Mesodermal cell (in vitro differentiated cells): ENCODE measurements around the gene MRPL11.
A peak's percentile ranks its signal among the peaks of the same experiment; 100 is the strongest.

Source experiments
- H3K27ac ChIP-seq: 2 replicates; pipeline ENCODE4 v1.7.0; 2013; ENCODE audit warnings: mild to moderate bottlenecking, low read depth, low read length, moderate library complexity; ENCODE audit not compliant: severe bottlenecking
- H3K36me3 ChIP-seq: 2 replicates; pipeline ENCODE4 v1.7.1; 2013; ENCODE audit warnings: mild to moderate bottlenecking, low read length, moderate library complexity; ENCODE audit not compliant: control insufficient read depth, insufficient read depth
- H3K4me1 ChIP-seq: one replicate; pipeline ENCODE4 v1.7.1; 2013; ENCODE audit warnings: mild to moderate bottlenecking, low read length; ENCODE audit not compliant: insufficient read depth, control insufficient read depth, poor library complexity, severe bottlenecking
- H3K4me3 ChIP-seq: 2 replicates; pipeline ENCODE4 v1.7.0; 2013; ENCODE audit warnings: low read length, control low read depth, mild to moderate bottlenecking; ENCODE audit not compliant: insufficient read depth, poor library complexity, severe bottlenecking; ENCODE audit errors: extremely low read depth
- H3K9me3 ChIP-seq: 2 replicates; pipeline ENCODE4 v1.7.1; 2013; ENCODE audit warnings: mild to moderate bottlenecking, low read length, moderate library complexity; ENCODE audit not compliant: control insufficient read depth
- WGBS, 2 experiments: methylation state at CpG; one replicate each; pipeline ENCODE4 v1.1.5; 2013; ENCODE audit warnings: missing lambda C conversion rate in 2 of 2; ENCODE audit not compliant: insufficient coverage in 2 of 2; 5-methylcytosine and 5-hydroxymethylcytosine counted together

Gene MRPL11

DNA sequence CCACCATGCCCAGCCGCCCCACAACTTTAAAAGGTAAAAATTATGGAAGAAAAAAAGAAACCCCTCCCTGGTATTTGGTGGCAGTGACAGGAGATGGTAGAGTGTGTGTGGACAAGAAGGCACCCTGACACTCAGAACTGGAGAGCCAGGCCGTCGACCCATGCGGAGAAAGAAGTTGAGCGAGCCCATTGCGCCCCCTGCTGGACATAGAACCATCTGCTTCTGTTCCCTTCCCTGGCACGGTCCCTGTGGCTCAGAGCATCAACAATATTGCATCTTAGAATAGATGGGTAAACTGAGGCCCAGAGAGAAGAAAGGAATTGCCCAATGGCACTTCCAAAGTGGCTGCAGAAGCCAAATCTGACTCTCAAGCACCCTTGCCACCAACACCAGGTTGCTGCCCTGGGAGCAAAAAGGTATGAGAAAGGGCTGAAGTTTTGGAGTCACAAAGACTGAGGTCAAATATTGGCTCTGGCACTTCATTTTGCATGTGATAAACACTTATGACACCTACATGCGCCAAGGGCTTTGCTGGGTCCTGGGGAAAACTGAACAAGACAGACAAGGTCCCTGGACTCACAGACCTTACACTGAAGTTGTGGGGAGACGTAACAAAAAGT, 8.6 kb downstream of the MRPL11 start:
- H3K4me3 ChIP-seq, result no peak overlapping the region
- H3K9me3 ChIP-seq, result no peaks in the 10 kb centered on the region
- no peak overlapping the region for H3K27ac ChIP-seq
- WGBS, 2 experiments, result 28 to 39% methylated on average over 4 to 7 of the region's 9 CpGs
- H3K36me3 ChIP-seq, result peaks cover 18% of the 10 kb centered on the region
- no peaks in the 10 kb centered on the region for H3K4me1 ChIP-seq

DNA sequence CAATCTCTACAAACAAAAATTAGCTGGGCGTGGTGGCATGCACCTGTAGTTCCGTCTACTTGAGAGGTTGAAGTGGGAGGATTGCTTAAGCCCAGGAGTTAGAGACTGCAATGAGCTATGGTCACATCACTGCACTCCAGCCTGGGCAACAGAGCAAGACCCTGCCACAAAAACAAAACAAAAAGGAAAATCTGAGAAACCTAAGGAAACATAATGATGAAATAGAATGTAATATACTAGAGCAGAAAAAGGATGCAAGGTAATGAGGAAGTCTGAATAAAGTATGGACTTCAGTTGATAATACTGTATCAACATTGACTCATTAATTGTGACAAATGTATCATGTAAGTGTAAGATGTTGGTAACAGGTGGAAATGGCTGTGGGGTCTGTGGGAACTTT, 9.7 kb downstream of the MRPL11 start:
- 94% methylated on average over 2 of the region's 2 CpGs; no CpG with 5 or more reads in 1 of the 2 experiments for WGBS, 2 experiments
- no peaks in the 10 kb centered on the region for H3K9me3 ChIP-seq
- peaks cover 16% of the 10 kb centered on the region for H3K36me3 ChIP-seq
- H3K27ac ChIP-seq, result no peak overlapping the region
- no peak overlapping the region for H3K4me3 ChIP-seq
- no peaks in the 10 kb centered on the region for H3K4me1 ChIP-seq

DNA sequence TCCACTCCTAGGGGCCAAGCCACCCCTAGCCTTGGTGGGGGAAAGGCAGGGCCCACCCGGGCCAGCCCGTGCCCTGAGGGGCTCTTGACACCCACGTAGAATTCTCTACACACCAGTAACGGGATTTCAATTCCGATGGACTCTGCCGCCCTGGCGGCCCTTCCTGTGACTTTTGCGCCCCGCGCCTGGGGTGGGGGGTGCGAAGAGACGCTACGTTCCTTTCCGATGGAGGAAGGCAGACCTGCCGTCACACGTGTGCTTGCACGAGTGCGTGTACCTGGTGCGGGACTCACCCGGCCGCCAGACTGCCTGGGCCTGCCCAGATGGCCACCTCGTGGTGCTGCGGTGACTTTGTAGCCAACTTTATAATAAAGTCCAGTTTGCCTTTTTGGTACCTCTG, 12.3 kb downstream of the MRPL11 start:
- WGBS, 2 experiments, result 94 to 95% methylated on average over 21 to 23 of the region's 23 CpGs

DNA sequence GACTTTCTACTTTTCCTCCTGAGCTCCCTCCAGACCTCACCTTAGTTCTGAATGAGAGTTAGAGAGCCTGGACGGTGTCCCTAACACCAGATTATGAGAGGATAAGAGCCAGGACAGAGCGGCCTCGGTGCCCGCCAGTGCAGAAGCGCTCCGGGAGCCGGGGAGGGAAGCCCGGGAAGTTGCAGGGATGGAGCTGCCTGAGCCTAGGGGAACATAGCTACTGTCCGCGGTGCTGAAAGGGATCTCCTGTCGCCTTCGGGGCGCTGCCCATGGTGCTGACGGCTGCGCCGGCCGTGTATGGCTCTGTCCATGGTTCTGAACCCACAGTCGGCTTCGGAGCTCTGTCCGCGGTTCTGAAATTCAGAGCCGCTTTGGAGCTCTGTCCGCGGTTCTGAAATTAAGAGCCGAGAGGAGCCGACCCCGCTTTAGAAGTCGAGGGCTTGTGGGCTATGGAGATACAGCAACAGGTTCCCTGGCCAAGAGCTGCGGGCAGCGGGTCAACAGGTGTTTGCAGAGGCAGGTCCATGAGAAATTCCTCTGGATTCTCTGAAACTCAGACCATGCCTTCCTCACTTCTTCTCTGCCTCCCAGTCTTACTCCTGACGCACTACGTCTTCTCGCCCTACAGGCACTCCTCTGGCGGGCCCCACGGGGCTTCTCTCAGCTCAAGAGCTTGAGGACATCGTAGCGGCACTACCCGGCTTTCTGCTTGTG, 17.0 kb downstream of the MRPL11 start:
- H3K27ac ChIP-seq, result no peak overlapping the region
- H3K4me1 ChIP-seq, result peaks cover 26% of the 10 kb centered on the region
- H3K36me3 ChIP-seq, result peaks cover 9% of the 10 kb centered on the region
- H3K9me3 ChIP-seq, result no peaks in the 10 kb centered on the region
- WGBS, 2 experiments, result 20 to 28% methylated on average over 27 to 35 of the region's 38 CpGs
- H3K4me3 ChIP-seq, result no peak overlapping the region

More for the DNA sequence above, 12.3 kb downstream of the MRPL11 start:
- Histone ChIP-seq H3K4me3 (no peak overlapping the region), H3K4me1 (no peaks in the 10 kb centered on the region), H3K36me3 (peaks cover 14% of the 10 kb centered on the region), H3K27ac (no peak overlapping the region), H3K9me3 (no peaks in the 10 kb centered on the region)

DNA sequence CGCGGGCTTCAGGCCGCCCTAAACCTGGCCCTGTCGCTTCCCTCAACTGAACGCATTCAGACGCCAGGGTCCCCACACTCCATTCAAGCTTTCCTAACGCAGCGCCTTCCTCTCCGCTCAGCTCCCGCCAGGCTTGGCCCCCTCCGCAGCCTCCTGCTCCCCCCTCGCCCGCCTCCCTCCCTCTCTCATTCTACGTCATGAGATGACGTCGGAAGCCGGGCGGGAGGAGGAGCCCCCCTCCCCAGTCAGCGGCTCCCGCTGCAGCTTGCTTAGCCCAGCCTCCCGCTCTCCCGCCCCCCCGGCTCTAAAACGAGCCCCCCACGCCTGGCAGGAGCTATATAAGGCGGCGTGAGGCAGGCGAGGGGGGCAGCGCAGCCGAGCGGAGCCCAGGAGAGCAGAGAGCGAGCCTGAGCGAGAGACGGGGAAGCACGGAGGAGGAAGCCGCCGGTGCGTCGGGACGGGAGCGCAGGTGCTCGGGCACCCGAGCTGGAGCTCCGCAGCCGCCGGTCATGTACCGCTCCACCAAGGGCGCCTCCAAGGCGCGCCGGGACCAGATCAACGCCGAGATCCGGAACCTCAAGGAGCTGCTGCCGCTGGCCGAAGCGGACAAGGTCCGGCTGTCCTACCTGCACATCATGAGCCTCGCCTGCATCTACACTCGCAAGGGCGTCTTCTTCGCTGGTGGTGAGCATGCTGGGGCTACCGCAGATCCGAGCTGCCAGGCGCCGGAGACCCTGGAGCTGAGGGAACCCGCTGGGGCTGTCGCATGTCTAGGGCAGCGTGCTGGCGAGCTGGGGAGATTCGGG, 17.8 kb downstream of the MRPL11 start, which contains the start of gene NPAS4:
NPAS4 (plus strand) TSS at position 365 of the 806 bp plus-strand sequence; CDS start at position 510, 145 bp downstream.
- peaks cover 26% of the 10 kb centered on the region for H3K4me1 ChIP-seq
- peaks cover 3% of the 10 kb centered on the region for H3K36me3 ChIP-seq
- WGBS, 2 experiments, result 3 to 4% methylated on average over 51 to 56 of the region's 71 CpGs
- peak within 1 kb of the TSS; percentile 14 for H3K4me3 ChIP-seq
- H3K27ac ChIP-seq, result no peak within 1 kb of the TSS
- H3K9me3 ChIP-seq, result no peaks in the 10 kb centered on the region

DNA sequence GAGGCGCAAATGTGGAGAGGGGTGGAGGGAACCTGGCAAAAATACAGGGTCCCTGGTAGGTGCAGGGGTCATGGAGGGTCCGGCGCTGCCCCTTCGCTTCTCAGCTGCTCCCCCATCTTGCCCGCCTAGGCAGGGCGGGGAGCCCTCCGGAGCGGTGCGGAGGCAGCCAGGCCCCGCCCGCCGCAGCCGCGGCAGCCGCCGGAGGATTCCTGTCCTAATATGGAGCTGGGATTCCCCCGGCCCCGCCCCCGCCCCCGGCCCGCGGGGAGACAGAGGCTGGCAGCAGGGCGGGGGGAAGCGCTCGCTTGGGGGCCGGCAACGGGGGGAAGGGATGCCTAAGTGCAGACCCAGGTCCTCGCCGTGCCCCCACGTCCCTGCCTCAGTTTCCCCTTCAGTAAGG, 18.8 kb downstream of the MRPL11 start:
- peaks cover 3% of the 10 kb centered on the region for H3K36me3 ChIP-seq
- H3K4me1 ChIP-seq, result peaks cover 26% of the 10 kb centered on the region
- no peak overlapping the region for H3K4me3 ChIP-seq
- 2 to 5% methylated on average over 17 to 30 of the region's 30 CpGs for WGBS, 2 experiments
- no peaks in the 10 kb centered on the region for H3K9me3 ChIP-seq
- H3K27ac ChIP-seq, result no peak overlapping the region

DNA sequence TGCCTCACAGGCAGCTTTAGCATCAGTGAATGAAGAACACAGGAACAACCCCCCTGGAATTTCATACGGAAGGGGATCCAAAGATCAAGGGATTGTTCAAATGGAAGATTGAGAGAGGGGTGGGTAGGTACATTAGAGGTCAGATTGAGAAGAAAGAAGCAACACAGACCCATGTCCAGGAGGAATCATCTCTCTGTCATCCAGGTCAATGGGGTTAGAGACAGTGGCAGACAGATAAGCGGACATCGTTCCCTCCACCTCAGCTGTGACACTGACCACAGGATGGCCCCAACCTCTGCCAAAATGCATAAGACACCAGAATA, 19.7 kb downstream of the MRPL11 start:
- WGBS, 2 experiments, result 69 to 75% methylated on average over 2 to 3 of the region's 3 CpGs
- H3K4me3 ChIP-seq, result no peak overlapping the region

DNA sequence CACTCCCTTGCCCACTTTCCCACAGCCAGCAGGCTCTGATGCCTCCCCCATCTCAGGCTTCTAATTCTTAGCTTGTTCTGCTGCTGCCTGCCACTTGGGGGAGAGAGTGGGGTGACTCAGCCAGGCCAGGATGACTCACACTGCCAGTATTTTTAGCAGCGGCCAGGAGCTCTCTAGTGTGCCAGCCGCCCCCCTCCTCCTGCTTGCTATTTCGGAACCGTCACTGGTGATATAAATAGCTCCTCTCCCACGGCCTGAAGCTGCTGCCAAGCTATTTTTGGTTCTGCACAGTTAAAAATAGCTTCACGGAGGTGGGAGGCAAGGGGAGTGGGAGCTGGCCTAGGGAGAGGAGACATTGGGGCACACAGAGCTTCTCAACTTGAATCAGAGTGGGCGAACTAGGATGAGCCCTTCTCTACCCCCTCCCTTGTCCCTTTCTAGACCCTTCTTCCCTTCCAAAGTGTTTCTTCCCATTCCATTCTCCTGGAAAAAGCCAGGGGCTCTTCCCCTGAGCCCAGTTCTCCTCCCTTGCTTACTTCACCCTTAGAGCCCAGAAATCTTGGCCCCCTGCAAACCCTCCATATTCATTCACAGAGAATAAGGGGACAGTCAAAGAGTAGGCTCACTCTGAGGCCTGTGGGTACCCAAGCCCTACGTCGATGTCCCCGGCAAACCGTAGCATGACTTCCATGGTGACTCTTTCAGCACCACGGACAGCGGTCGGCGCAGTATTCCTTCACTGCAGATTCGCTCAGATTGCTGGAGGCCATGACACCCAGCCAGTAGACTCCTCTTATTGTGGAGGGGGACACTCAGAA, 20.3 kb downstream of the MRPL11 start:
- Histone ChIP-seq H3K4me1 (peaks cover 26% of the 10 kb centered on the region), H3K9me3 (no peaks in the 10 kb centered on the region), H3K27ac (peak overlapping the region; percentile 83), H3K4me3 (no peak overlapping the region), H3K36me3 (peaks cover 3% of the 10 kb centered on the region)
- 0 to 1% methylated on average over 9 to 16 of the region's 16 CpGs for WGBS, 2 experiments

More for the DNA sequence above, 19.7 kb downstream of the MRPL11 start:
- Histone ChIP-seq H3K4me1 (peaks cover 26% of the 10 kb centered on the region), H3K9me3 (no peaks in the 10 kb centered on the region), H3K36me3 (peaks cover 3% of the 10 kb centered on the region), H3K27ac (no peak overlapping the region)

DNA sequence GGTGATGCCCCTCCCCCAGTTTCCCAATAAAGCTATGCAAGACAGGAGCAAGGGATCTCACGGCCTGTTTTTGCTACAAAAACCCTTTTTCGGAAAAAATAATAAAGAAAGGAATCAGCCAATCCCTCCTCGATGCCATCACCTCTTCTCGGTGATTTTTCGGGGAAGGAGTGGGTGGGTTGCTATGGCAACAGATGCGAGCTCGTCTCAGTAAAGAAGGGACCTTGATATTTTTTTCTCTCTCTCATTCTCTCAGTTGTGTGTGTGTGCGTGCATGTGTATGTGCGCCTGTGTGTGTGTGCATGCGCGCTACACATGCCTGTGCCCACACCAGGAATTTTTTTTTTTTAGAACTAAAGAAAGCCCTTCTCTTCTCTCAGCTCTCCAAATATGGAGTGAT, 21.6 kb downstream of the MRPL11 start:
- H3K4me3 ChIP-seq, result no peak overlapping the region
- H3K36me3 ChIP-seq, result no peaks in the 10 kb centered on the region
- no peak overlapping the region for H3K27ac ChIP-seq
- H3K4me1 ChIP-seq, result peaks cover 26% of the 10 kb centered on the region
- H3K9me3 ChIP-seq, result no peaks in the 10 kb centered on the region
- 70 to 94% methylated on average over 2 to 3 of the region's 11 CpGs for WGBS, 2 experiments

DNA sequence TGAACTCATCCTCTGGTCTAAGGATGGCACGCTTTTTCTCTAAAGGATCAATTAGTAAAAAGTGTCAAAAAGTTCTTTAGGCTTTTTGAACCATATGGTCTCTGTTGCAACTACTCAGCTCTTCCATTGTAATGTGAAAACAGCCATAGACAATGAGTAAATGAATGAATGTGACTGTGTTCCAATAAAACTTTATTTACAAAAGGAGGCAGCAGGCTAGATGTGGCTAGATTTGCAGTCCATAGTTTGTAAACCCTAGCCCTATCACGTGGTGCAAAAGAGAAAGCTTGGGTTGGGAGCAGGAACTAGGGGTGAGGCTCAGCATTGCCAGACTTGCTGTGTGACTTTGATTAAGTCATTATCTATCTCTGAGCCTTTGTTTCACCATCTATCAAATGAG, 23.2 kb downstream of the MRPL11 start:
- no peak overlapping the region for H3K27ac ChIP-seq
- peaks cover 28% of the 10 kb centered on the region for H3K4me1 ChIP-seq
- H3K4me3 ChIP-seq, result no peak overlapping the region
- H3K9me3 ChIP-seq, result no peaks in the 10 kb centered on the region
- H3K36me3 ChIP-seq, result no peaks in the 10 kb centered on the region
- 75 to 88% methylated on average over 2 of the region's 2 CpGs for WGBS, 2 experiments
